ENCODE measurements around the gene NBL1. TPM values are rescaled to one million over a fixed set of nuclear protein-coding genes. Genes with fewer than 3 reads are reported as not detected.
A peak's percentile ranks its signal among the peaks of the same experiment; 100 is the strongest.
"Not testable (repeated sequence)": the region's sequence is repeated elsewhere in the genome, so short reads cannot be mapped to it uniquely, and the experiment has no call there.

Gene NBL1
- total and polyA plus RNA-seq, 2 donors, result 59.3 to 374 TPM

- no peak overlapping the region for H3K27ac ChIP-seq (ENCODE audit: low read depth)
- 87% methylated on average over 2 of the region's 2 CpGs for WGBS
- no peak overlapping the region for H3K4me3 ChIP-seq (ENCODE audit: low read depth, low read length)
- DNase-seq (ENCODE audit: extremely low spot score), result no peak
- peaks cover 2% of the 10 kb centered on the region for H3K36me3 ChIP-seq (ENCODE audit: insufficient read depth)
- no peaks in the 10 kb centered on the region for H3K4me1 ChIP-seq (ENCODE audit: insufficient read depth)
Measured at GRCh38 chr1:19632211-19632610, 11.9 kb upstream of the NBL1 start.

- no peak overlapping the region for H3K4me3 ChIP-seq (ENCODE audit: low read depth, low read length)
- H3K4me1 ChIP-seq (ENCODE audit: insufficient read depth), result no peaks in the 10 kb centered on the region
- 93% methylated on average over 2 of the region's 2 CpGs for WGBS
- peaks cover 2% of the 10 kb centered on the region for H3K36me3 ChIP-seq (ENCODE audit: insufficient read depth)
- DNase-seq (ENCODE audit: extremely low spot score), result no peak
- no peak overlapping the region for H3K27ac ChIP-seq (ENCODE audit: low read depth)
Measured at GRCh38 chr1:19633106-19633505, 11.0 kb upstream of the NBL1 start.

- H3K4me3 ChIP-seq (ENCODE audit: low read depth, low read length); H3K36me3 ChIP-seq (ENCODE audit: insufficient read depth); H3K4me1 ChIP-seq (ENCODE audit: insufficient read depth); DNase-seq (ENCODE audit: extremely low spot score); H3K27ac ChIP-seq (ENCODE audit: low read depth): not testable (repeated sequence)
- WGBS, result 98% methylated on average over 9 of the region's 9 CpGs
Measured at GRCh38 chr1:19635064-19635463, 9.0 kb upstream of the NBL1 start.

- no peak for DNase-seq (ENCODE audit: extremely low spot score)
- no peaks in the 10 kb centered on the region for H3K4me1 ChIP-seq (ENCODE audit: insufficient read depth)
- no peaks in the 10 kb centered on the region for H3K36me3 ChIP-seq (ENCODE audit: insufficient read depth)
- no peak overlapping the region for H3K4me3 ChIP-seq (ENCODE audit: low read depth, low read length)
- no peak overlapping the region for H3K27ac ChIP-seq (ENCODE audit: low read depth)
- 88% methylated on average over 4 of the region's 4 CpGs for whole genome bisulfite sequencing
Measured at GRCh38 chr1:19635646-19636045, 8.5 kb upstream of the NBL1 start.

- DNase-seq (ENCODE audit: extremely low spot score), result no peak
- no peaks in the 10 kb centered on the region for H3K36me3 ChIP-seq (ENCODE audit: insufficient read depth)
- no peak overlapping the region for H3K27ac ChIP-seq (ENCODE audit: low read depth)
- 92% methylated on average over 5 of the region's 5 CpGs for WGBS
- no peak overlapping the region for H3K4me3 ChIP-seq (ENCODE audit: low read depth, low read length)
- no peaks in the 10 kb centered on the region for H3K4me1 ChIP-seq (ENCODE audit: insufficient read depth)
Measured at GRCh38 chr1:19636065-19636464, 8.0 kb upstream of the NBL1 start.

GRCh38 chr1:19636749-19637148, 7.4 kb upstream of the NBL1 start:
- H3K27ac ChIP-seq (ENCODE audit: low read depth); DNase-seq (ENCODE audit: extremely low spot score); H3K36me3 ChIP-seq (ENCODE audit: insufficient read depth); H3K4me1 ChIP-seq (ENCODE audit: insufficient read depth); H3K4me3 ChIP-seq (ENCODE audit: low read depth, low read length): not testable (repeated sequence)
- 96% methylated on average over 10 of the region's 10 CpGs for WGBS

- Histone ChIP-seq H3K36me3 (ENCODE audit: insufficient read depth) (no peaks in the 10 kb centered on the region), H3K4me3 (ENCODE audit: low read depth, low read length) (no peak overlapping the region), H3K4me1 (ENCODE audit: insufficient read depth) (no peaks in the 10 kb centered on the region), H3K27ac (ENCODE audit: low read depth) (no peak overlapping the region)
- no peak for DNase-seq (ENCODE audit: extremely low spot score)
- WGBS, result 93% methylated on average over 10 of the region's 10 CpGs
Measured at GRCh38 chr1:19637606-19638005, 6.5 kb upstream of the NBL1 start.

- not testable (repeated sequence) for H3K27ac ChIP-seq (ENCODE audit: low read depth); DNase-seq (ENCODE audit: extremely low spot score); H3K36me3 ChIP-seq (ENCODE audit: insufficient read depth); H3K4me1 ChIP-seq (ENCODE audit: insufficient read depth); H3K4me3 ChIP-seq (ENCODE audit: low read depth, low read length)
- 80% methylated on average over 10 of the region's 10 CpGs for WGBS
Measured at GRCh38 chr1:19639228-19639627, 4.9 kb upstream of the NBL1 start.

- Histone ChIP-seq H3K27ac (ENCODE audit: low read depth) (peak overlapping the region; percentile 28), H3K36me3 (ENCODE audit: insufficient read depth) (no peaks in the 10 kb centered on the region), H3K4me1 (ENCODE audit: insufficient read depth) (no peaks in the 10 kb centered on the region), H3K4me3 (ENCODE audit: low read depth, low read length) (no peak overlapping the region)
- WGBS, result 65% methylated on average over 3 of the region's 3 CpGs
- no peak for DNase-seq (ENCODE audit: extremely low spot score)
Measured at GRCh38 chr1:19639999-19640362, 4.1 kb upstream of the NBL1 start.

- Histone ChIP-seq H3K4me1 (ENCODE audit: insufficient read depth) (no peaks in the 10 kb centered on the region), H3K4me3 (ENCODE audit: low read depth, low read length) (no peak overlapping the region), H3K27ac (ENCODE audit: low read depth) (peak overlapping the region; percentile 28), H3K36me3 (ENCODE audit: insufficient read depth) (no peaks in the 10 kb centered on the region)
- 49% methylated on average over 14 of the region's 14 CpGs for WGBS
- DNase-seq (ENCODE audit: extremely low spot score), result no peak
Measured at GRCh38 chr1:19640363-19641316, 3.5 kb upstream of the NBL1 start.

GRCh38 chr1:19643121-19643520, 990 bp upstream of the NBL1 start:
- peak overlapping the region; percentile 91 for H3K27ac ChIP-seq (ENCODE audit: low read depth)
- no peaks in the 10 kb centered on the region for H3K36me3 ChIP-seq (ENCODE audit: insufficient read depth)
- H3K4me3 ChIP-seq (ENCODE audit: low read depth, low read length), result peak overlapping the region; percentile 82
- no peaks in the 10 kb centered on the region for H3K4me1 ChIP-seq (ENCODE audit: insufficient read depth)
- no peak for DNase-seq (ENCODE audit: extremely low spot score)
- 72% methylated on average over 7 of the region's 7 CpGs for WGBS

GRCh38 chr1:19644395-19644680, 227 bp downstream of the NBL1 start:
- DNase-seq (ENCODE audit: extremely low spot score), result no peak
- Histone ChIP-seq H3K4me1 (ENCODE audit: insufficient read depth) (no peaks in the 10 kb centered on the region), H3K36me3 (ENCODE audit: insufficient read depth) (no peaks in the 10 kb centered on the region), H3K27ac (ENCODE audit: low read depth) (peak overlapping the region; percentile 87), H3K4me3 (ENCODE audit: low read depth, low read length) (peak overlapping the region; percentile 82)
- under 1% methylated on average over 51 of the region's 51 CpGs for WGBS

- WGBS, result under 1% methylated on average over 71 of the region's 71 CpGs
- Histone ChIP-seq H3K36me3 (ENCODE audit: insufficient read depth) (no peaks in the 10 kb centered on the region), H3K4me1 (ENCODE audit: insufficient read depth) (no peaks in the 10 kb centered on the region), H3K27ac (ENCODE audit: low read depth) (peak overlapping the region; percentile 87), H3K4me3 (ENCODE audit: low read depth, low read length) (peak overlapping the region; percentile 82)
- no peak for DNase-seq (ENCODE audit: extremely low spot score)
Measured at GRCh38 chr1:19644681-19645410, 735 bp downstream of the NBL1 start.
